ENCODE data around the gene KRTAP19-1.

The KRTAP19-1 gene

DNA sequence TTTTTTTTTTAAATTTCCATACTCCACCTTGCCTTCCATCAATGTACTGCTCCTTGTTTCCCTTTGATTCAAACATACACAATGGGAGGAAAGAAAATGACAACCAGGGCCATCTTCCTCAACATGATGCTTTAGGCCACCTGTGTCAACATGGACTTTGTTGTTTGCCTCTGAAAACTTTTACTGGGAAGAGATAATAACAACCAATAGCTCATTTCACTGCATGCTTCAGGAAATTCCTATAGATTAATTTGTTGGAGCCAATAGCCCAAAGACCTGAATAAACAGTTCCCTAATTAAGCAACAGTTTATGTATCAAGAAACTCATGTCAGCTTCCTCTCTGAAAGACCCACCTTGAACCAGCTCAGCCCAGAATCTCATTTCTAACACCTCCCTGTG lies 36.9 kb downstream of the KRTAP19-1 start (continued):
- no peak for TF ChIP-seq ZNF169 (tag by site-specific recombination; IDR thresholded peaks at IDR 0.05)
- TF ChIP-seq RBAK (tag by site-specific recombination; IDR thresholded peaks at IDR 0.05), result no peak
- TF ChIP-seq ZNF544 (tag by site-specific recombination; IDR thresholded peaks at IDR 0.05), result no peak

DNA sequence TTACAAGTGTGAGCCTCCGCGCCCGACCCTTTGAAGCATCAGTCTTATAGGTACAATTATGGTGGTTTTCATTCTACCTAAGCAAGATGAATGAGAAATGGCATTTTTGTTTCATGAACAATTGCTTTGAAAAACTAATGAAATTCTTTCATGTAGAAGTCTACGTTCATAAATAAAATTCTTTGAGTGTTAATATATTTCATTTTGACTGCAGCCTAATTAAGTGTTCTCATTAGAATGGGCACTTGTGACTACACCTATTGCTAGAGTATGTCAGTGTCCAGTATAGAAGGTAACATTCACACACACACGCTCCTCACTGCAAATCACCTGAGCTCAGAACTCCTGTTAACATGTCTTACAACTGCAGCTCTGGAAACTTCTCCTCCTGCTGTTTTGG lies 40.2 kb downstream of the KRTAP19-1 start, which contains the start of gene KRTAP15-1:
TSS of gene KRTAP15-1 (plus strand) at position 301 of the 400 bp plus-strand sequence. CDS start at position 354, 53 bp downstream.
- H3K9me3 ChIP-seq (ENCODE audit: control insufficient read depth, insufficient read depth, low read depth, low read length), result no peaks in the 10 kb centered on the region
- TF ChIP-seq, protein P1, sequence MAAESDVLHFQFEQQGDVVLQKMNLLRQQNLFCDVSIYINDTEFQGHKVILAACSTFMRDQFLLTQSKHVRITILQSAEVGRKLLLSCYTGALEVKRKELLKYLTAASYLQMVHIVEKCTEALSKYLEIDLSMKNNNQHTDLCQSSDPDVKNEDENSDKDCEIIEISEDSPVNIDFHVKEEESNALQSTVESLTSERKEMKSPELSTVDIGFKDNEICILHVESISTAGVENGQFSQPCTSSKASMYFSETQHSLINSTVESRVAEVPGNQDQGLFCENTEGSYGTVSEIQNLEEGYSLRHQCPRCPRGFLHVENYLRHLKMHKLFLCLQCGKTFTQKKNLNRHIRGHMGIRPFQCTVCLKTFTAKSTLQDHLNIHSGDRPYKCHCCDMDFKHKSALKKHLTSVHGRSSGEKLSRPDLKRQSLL (tag by site-specific recombination; IDR thresholded peaks at IDR 0.05), result no peak
- TF ChIP-seq ZNF555 (tag by site-specific recombination; conservative IDR thresholded peaks at IDR 0.05) (no peak), ZBTB8A (tag by site-specific recombination; IDR thresholded peaks at IDR 0.05) (no peak), KLF1 (tag by site-specific recombination; IDR thresholded peaks at IDR 0.05) (no peak), TCF7L2 (IDR thresholded peaks at IDR 0.05; ENCODE audit: borderline replicate concordance, low read depth, low read length) (no peak), ZSCAN30 (tag by site-specific recombination; IDR thresholded peaks at IDR 0.05) (no peak), ZBTB17 (tag by site-specific recombination; IDR thresholded peaks at IDR 0.05) (no peak), ZFP3 (tag by site-specific recombination; IDR thresholded peaks at IDR 0.05; ENCODE audit: low read depth) (no peak), BCL11A (tag by site-specific recombination; IDR thresholded peaks at IDR 0.05; ENCODE audit: low read depth) (no peak), ZNF10 (tag by site-specific recombination; IDR thresholded peaks at IDR 0.05) (no peak), ZNF354C (tag by site-specific recombination; IDR thresholded peaks at IDR 0.05; ENCODE audit: borderline replicate concordance, low read depth) (no peak), ZNF473 (tag by site-specific recombination; IDR thresholded peaks at IDR 0.05) (no peak), ZSCAN23 (tag by site-specific recombination; IDR thresholded peaks at IDR 0.05) (no peak), ZNF768 (tag by site-specific recombination; IDR thresholded peaks at IDR 0.05) (no peak)
- TF ChIP-seq, protein P2, sequence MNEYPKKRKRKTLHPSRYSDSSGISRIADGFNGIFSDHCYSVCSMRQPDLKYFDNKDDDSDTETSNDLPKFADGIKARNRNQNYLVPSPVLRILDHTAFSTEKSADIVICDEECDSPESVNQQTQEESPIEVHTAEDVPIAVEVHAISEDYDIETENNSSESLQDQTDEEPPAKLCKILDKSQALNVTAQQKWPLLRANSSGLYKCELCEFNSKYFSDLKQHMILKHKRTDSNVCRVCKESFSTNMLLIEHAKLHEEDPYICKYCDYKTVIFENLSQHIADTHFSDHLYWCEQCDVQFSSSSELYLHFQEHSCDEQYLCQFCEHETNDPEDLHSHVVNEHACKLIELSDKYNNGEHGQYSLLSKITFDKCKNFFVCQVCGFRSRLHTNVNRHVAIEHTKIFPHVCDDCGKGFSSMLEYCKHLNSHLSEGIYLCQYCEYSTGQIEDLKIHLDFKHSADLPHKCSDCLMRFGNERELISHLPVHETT (tag by site-specific recombination; IDR thresholded peaks at IDR 0.05), result no peak
- TF ChIP-seq, protein P3, sequence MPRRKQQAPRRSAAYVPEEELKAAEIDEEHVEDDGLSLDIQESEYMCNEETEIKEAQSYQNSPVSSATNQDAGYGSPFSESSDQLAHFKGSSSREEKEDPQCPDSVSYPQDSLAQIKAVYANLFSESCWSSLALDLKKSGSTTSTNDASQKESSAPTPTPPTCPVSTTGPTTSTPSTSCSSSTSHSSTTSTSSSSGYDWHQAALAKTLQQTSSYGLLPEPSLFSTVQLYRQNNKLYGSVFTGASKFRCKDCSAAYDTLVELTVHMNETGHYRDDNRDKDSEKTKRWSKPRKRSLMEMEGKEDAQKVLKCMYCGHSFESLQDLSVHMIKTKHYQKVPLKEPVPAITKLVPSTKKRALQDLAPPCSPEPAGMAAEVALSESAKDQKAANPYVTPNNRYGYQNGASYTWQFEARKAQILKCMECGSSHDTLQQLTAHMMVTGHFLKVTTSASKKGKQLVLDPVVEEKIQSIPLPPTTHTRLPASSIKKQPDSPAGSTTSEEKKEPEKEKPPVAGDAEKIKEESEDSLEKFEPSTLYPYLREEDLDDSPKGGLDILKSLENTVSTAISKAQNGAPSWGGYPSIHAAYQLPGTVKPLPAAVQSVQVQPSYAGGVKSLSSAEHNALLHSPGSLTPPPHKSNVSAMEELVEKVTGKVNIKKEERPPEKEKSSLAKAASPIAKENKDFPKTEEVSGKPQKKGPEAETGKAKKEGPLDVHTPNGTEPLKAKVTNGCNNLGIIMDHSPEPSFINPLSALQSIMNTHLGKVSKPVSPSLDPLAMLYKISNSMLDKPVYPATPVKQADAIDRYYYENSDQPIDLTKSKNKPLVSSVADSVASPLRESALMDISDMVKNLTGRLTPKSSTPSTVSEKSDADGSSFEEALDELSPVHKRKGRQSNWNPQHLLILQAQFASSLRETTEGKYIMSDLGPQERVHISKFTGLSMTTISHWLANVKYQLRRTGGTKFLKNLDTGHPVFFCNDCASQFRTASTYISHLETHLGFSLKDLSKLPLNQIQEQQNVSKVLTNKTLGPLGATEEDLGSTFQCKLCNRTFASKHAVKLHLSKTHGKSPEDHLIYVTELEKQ (tag by site-specific recombination; IDR thresholded peaks at IDR 0.05; ENCODE audit: borderline replicate concordance), result no peak
- TF ChIP-seq, protein P4, sequence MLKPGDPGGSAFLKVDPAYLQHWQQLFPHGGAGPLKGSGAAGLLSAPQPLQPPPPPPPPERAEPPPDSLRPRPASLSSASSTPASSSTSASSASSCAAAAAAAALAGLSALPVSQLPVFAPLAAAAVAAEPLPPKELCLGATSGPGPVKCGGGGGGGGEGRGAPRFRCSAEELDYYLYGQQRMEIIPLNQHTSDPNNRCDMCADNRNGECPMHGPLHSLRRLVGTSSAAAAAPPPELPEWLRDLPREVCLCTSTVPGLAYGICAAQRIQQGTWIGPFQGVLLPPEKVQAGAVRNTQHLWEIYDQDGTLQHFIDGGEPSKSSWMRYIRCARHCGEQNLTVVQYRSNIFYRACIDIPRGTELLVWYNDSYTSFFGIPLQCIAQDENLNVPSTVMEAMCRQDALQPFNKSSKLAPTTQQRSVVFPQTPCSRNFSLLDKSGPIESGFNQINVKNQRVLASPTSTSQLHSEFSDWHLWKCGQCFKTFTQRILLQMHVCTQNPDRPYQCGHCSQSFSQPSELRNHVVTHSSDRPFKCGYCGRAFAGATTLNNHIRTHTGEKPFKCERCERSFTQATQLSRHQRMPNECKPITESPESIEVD (tag by site-specific recombination; IDR thresholded peaks at IDR 0.05), result no peak
- TF ChIP-seq, protein P5, sequence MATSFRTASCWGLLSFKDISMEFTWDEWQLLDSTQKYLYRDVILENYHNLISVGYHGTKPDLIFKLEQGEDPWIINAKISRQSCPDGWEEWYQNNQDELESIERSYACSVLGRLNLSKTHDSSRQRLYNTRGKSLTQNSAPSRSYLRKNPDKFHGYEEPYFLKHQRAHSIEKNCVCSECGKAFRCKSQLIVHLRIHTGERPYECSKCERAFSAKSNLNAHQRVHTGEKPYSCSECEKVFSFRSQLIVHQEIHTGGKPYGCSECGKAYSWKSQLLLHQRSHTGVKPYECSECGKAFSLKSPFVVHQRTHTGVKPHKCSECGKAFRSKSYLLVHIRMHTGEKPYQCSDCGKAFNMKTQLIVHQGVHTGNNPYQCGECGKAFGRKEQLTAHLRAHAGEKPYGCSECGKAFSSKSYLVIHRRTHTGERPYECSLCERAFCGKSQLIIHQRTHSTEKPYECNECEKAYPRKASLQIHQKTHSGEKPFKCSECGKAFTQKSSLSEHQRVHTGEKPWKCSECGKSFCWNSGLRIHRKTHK (tag by site-specific recombination; IDR thresholded peaks at IDR 0.05), result no peak
- no peaks in the 10 kb centered on the region for H3K4me1 ChIP-seq (ENCODE audit: control insufficient read depth, insufficient read depth, low read length)
- H3K4me3 ChIP-seq (ENCODE audit: low read depth, low read length), result no peak within 1 kb of the TSS
- POLR2A ChIA-PET, result no interaction called here
- no peaks in the 10 kb centered on the region for H3K36me3 ChIP-seq (ENCODE audit: control insufficient read depth in 2 of 2, insufficient read depth in 1 of 2, low read length in 2 of 2)
- CTCF ChIA-PET, result no interaction called here
- H3K27ac ChIP-seq (ENCODE audit: extremely low read depth, low read depth, low read length), result no peak within 1 kb of the TSS

Data from HEK293 (cell line).